ENCODE data around the gene SORBS2. TPM values are rescaled to one million over a fixed set of nuclear protein-coding genes. Genes with fewer than 3 reads are reported as not detected.
A peak's percentile ranks its signal among the peaks of the same experiment; 100 is the strongest.

Gene SORBS2
- total and polyA plus RNA-seq, 2 donors (not counting 1 experiment from before 2014, with no cell fraction given) = 0.33 to 3.0 TPM

DNA sequence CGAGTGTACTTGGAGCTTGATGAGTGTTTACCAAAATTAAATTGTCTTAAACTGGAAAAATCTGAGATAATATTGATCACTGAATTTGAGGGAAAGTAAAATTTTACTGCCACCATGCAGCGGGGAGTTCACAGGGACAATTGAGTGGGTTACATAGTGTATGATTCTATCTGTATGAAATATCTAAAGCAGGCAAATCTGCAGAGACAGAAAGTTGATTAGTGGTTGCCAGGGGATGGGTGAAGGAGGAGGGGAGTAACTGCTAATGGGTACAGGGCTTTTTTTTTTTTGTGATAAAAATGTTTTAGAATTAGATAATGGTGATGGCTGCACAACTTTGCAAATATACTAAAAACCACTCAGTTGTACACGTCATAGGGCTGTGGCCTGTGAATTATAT, 241.3 kb downstream of the SORBS2 start:
- Histone ChIP-seq H3K9ac (ENCODE audit: insufficient read depth, low read length) (no peak overlapping the region), H3K27me3 (ENCODE audit: control insufficient read depth, insufficient read depth, low read length) (no peaks in the 10 kb centered on the region), H3K4me2 (ENCODE audit: extremely low read depth, insufficient read depth, low read length) (no peak overlapping the region), H3K79me2 (ENCODE audit: control insufficient read depth, insufficient read depth, low read length) (no peaks in the 10 kb centered on the region), H2AFZ (ENCODE audit: low read length) (no peak overlapping the region), H3K4me3 (replicated peaks in 1 of 4; ENCODE audit: control extremely low read depth in 1 of 4, insufficient read depth in 1 of 4, low read depth in 3 of 4, low read length in 4 of 4) (no peak overlapping the region), H3K27ac (ENCODE audit: insufficient read depth, low read length) (no peak overlapping the region), H3K36me3 (ENCODE audit: control insufficient read depth, insufficient read depth, low read length) (no peaks in the 10 kb centered on the region), H3K9me3 (ENCODE audit: control insufficient read depth, insufficient read depth, low read depth, low read length) (no peaks in the 10 kb centered on the region), H4K20me1 (ENCODE audit: control insufficient read depth, extremely low read depth, insufficient read depth, low read length) (no peaks in the 10 kb centered on the region), H3K4me1 (ENCODE audit: control insufficient read depth, extremely low read depth, insufficient read depth, low read length) (peaks cover 19% of the 10 kb centered on the region)
- DNase-seq (ENCODE audit: low read depth in 2 of 2) = no peak
- no peak for TF ChIP-seq EZH2 (IDR thresholded peaks at IDR 0.05; ENCODE audit: low read length, missing control alignments)
- TF ChIP-seq, protein P1, sequence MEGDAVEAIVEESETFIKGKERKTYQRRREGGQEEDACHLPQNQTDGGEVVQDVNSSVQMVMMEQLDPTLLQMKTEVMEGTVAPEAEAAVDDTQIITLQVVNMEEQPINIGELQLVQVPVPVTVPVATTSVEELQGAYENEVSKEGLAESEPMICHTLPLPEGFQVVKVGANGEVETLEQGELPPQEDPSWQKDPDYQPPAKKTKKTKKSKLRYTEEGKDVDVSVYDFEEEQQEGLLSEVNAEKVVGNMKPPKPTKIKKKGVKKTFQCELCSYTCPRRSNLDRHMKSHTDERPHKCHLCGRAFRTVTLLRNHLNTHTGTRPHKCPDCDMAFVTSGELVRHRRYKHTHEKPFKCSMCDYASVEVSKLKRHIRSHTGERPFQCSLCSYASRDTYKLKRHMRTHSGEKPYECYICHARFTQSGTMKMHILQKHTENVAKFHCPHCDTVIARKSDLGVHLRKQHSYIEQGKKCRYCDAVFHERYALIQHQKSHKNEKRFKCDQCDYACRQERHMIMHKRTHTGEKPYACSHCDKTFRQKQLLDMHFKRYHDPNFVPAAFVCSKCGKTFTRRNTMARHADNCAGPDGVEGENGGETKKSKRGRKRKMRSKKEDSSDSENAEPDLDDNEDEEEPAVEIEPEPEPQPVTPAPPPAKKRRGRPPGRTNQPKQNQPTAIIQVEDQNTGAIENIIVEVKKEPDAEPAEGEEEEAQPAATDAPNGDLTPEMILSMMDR (conservative IDR thresholded peaks at IDR 0.05 in 1 of 2, IDR thresholded peaks at IDR 0.05 in 1 of 2; ENCODE audit: low read depth in 1 of 2, low read length in 2 of 2) = no peak

DNA sequence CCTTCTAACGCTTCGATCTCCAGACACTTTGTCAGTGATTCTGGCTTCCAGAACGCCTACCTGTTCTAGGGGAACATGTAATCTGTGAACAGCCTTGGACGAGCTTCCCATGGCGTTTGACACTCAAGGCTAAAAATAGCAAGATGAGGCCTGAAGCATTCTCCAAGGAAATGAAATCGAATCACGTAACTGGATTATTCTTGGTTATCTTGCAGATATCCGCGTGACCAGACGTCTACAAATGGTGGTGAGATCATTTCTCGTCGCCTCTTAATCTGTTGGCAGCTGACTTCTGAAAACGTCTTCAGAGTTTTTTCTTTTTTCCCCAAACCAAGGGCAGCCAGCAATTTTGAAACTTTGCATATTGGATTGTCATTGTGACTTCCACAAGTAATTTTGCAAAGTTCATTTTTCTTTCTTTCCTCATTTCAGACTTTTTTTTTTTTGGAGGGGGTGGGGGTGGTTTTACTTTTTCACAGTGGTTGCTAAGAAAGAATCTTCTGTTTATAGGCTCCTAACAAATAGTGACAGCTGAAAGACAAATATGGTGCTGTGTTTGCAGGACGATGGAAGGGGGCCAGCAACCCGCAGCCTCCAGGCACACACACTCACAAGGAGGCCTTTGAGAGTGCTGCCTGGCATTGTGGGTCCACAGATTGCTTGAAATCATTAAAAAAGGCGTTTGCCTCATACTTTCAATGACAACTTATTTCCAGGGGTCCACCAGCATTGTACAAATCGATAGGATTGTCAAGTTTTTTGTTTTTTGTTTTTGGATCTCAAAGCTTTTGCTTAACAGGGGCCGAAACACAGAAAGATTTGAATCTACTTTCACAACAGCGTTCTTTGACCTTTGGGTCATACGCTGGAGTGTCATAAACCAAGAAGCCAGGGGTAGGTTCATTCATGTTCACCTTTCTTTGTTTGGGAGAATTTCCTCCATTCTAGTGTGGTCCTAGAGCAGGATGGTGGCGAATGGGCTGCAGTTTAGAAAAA, 244.3 kb downstream of the SORBS2 start:
- peak; percentile 85 to 91 for DNase-seq (ENCODE audit: low read depth in 2 of 2)

DNA sequence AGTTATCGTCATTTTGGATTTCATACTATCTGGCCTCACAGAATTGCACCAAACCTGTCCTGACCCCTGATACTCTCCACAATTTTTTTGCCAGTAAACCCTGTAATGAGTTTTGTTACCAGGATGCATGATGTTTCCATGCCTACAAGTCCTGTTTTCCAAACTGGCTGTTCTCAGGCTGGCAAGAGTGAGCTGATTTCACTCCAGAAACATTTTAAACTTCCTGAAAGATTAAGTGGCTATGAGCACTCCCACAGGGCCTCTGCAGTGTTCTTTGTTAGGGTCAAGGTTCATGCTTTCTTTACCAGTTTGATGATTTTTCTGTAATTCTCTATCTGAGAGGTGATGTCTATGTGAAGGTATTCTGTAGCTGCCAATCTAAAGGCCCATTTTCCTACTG, 245.0 kb downstream of the SORBS2 start:
- H3K4me1 ChIP-seq (ENCODE audit: control insufficient read depth, extremely low read depth, insufficient read depth, low read length) = peaks cover 16% of the 10 kb centered on the region
- no peaks in the 10 kb centered on the region for H3K79me2 ChIP-seq (ENCODE audit: control insufficient read depth, insufficient read depth, low read length)
- TF ChIP-seq EZH2 (IDR thresholded peaks at IDR 0.05; ENCODE audit: low read length, missing control alignments) = no peak
- TF ChIP-seq, protein P1 (conservative IDR thresholded peaks at IDR 0.05 in 1 of 2, IDR thresholded peaks at IDR 0.05 in 1 of 2; ENCODE audit: low read depth in 1 of 2, low read length in 2 of 2) = no peak
- peak overlapping the region; percentile 43 for H2AFZ ChIP-seq (ENCODE audit: low read length)
- H3K9me3 ChIP-seq (ENCODE audit: control insufficient read depth, insufficient read depth, low read depth, low read length) = no peaks in the 10 kb centered on the region
- H3K4me2 ChIP-seq (ENCODE audit: extremely low read depth, insufficient read depth, low read length) = peak overlapping the region; percentile 76
- no peaks in the 10 kb centered on the region for H4K20me1 ChIP-seq (ENCODE audit: control insufficient read depth, extremely low read depth, insufficient read depth, low read length)
- no peaks in the 10 kb centered on the region for H3K27me3 ChIP-seq (ENCODE audit: control insufficient read depth, insufficient read depth, low read length)
- H3K4me3 ChIP-seq (replicated peaks in 1 of 4; ENCODE audit: control extremely low read depth in 1 of 4, insufficient read depth in 1 of 4, low read depth in 3 of 4, low read length in 4 of 4) = peak overlapping the region in 1 of 4 experiments; percentile 24
- no peaks in the 10 kb centered on the region for H3K36me3 ChIP-seq (ENCODE audit: control insufficient read depth, insufficient read depth, low read length)
- peak; percentile 87 to 88 for DNase-seq (ENCODE audit: low read depth in 2 of 2)
- peak overlapping the region; percentile 92 for H3K27ac ChIP-seq (ENCODE audit: insufficient read depth, low read length)
- H3K9ac ChIP-seq (ENCODE audit: insufficient read depth, low read length) = peak overlapping the region; percentile 33

More for the DNA sequence above, 244.3 kb downstream of the SORBS2 start:
- Histone ChIP-seq H4K20me1 (ENCODE audit: control insufficient read depth, extremely low read depth, insufficient read depth, low read length) (no peaks in the 10 kb centered on the region), H3K9me3 (ENCODE audit: control insufficient read depth, insufficient read depth, low read depth, low read length) (no peaks in the 10 kb centered on the region), H2AFZ (ENCODE audit: low read length) (peak overlapping the region; percentile 43), H3K79me2 (ENCODE audit: control insufficient read depth, insufficient read depth, low read length) (no peaks in the 10 kb centered on the region), H3K36me3 (ENCODE audit: control insufficient read depth, insufficient read depth, low read length) (no peaks in the 10 kb centered on the region), H3K27ac (ENCODE audit: insufficient read depth, low read length) (peak overlapping the region; percentile 92), H3K4me1 (ENCODE audit: control insufficient read depth, extremely low read depth, insufficient read depth, low read length) (peaks cover 16% of the 10 kb centered on the region), H3K4me2 (ENCODE audit: extremely low read depth, insufficient read depth, low read length) (peak overlapping the region; percentile 76), H3K27me3 (ENCODE audit: control insufficient read depth, insufficient read depth, low read length) (no peaks in the 10 kb centered on the region), H3K4me3 (replicated peaks in 1 of 4; ENCODE audit: control extremely low read depth in 1 of 4, insufficient read depth in 1 of 4, low read depth in 3 of 4, low read length in 4 of 4) (peak overlapping the region in 1 of 4 experiments; percentile 24), H3K9ac (ENCODE audit: insufficient read depth, low read length) (peak overlapping the region; percentile 33)
- TF ChIP-seq, protein P1 (conservative IDR thresholded peaks at IDR 0.05 in 1 of 2, IDR thresholded peaks at IDR 0.05 in 1 of 2; ENCODE audit: low read depth in 1 of 2, low read length in 2 of 2) = no peak
- no peak for TF ChIP-seq EZH2 (IDR thresholded peaks at IDR 0.05; ENCODE audit: low read length, missing control alignments)

Data from fibroblast of lung (primary cell).